Kidney (tissue), 14 donors: Measurements from ENCODE around the gene PGC. TPM values are rescaled to one million over a fixed set of nuclear protein-coding genes. Genes with fewer than 3 reads are reported as not detected.

Experiments used
- DNase-seq, 5 donors: peaks; one replicate each; pipeline ENCODE4 v3.0.0-alpha.2; 2013 to 2020
- FAIRE-seq: peaks from 2 replicates; lab custom pipeline; 2012; peaks lifted over from hg19 to GRCh38; lab: Jason Lieb, UNC
- H3K27ac ChIP-seq, 2 donors: one replicate each; pipeline ENCODE4 v1.7.0; 2013; ENCODE audit warnings: low read depth in 2 of 2, low read length in 2 of 2, inconsistent platforms in 1 of 2
- H3K27me3 ChIP-seq: one replicate; pipeline ENCODE4 v1.7.1; 2013; ENCODE audit warnings: low read length, inconsistent platforms; ENCODE audit not compliant: control insufficient read depth, insufficient read depth
- H3K36me3 ChIP-seq, 3 donors: one replicate each; pipeline versions ENCODE4 v1.7.0 to v1.7.1; 2013; ENCODE audit warnings: low read length in 3 of 3, control low read depth in 1 of 3, inconsistent platforms in 1 of 3; ENCODE audit not compliant: insufficient read depth in 3 of 3, control insufficient read depth in 2 of 3
- H3K4me1 ChIP-seq, 3 donors: one replicate each; pipeline versions ENCODE4 v1.7.0 to v1.7.1; 2013; ENCODE audit warnings: low read length in 3 of 3, inconsistent platforms in 1 of 3, low read depth in 1 of 3; ENCODE audit not compliant: control insufficient read depth in 2 of 3, insufficient read depth in 2 of 3
- H3K4me3 ChIP-seq, 3 donors: one replicate each; pipeline versions ENCODE4 v1.7.0 to v1.8.1; 2013; ENCODE audit warnings: low read length in 3 of 3, control low read depth in 1 of 3, inconsistent platforms in 1 of 3
- H3K9ac ChIP-seq, 3 donors: one replicate each; pipeline versions ENCODE4 v1.7.0 to v1.7.1; 2013; ENCODE audit warnings: low read length in 3 of 3, control low read depth in 1 of 3, inconsistent platforms in 1 of 3
- H3K9me3 ChIP-seq, 3 donors: one replicate each; pipeline versions ENCODE4 v1.7.0 to v1.7.1; 2013; ENCODE audit warnings: low read length in 3 of 3, control low read depth in 1 of 3, inconsistent platforms in 1 of 3; ENCODE audit not compliant: control insufficient read depth in 2 of 3, insufficient read depth in 1 of 3
- intact Hi-C: fragments of 100-400 bp; cut with DNase I; formaldehyde crosslinking; loops from one replicate; pipeline ENCODE4 v1.11.1; 2022
- polyA plus RNA-seq: library from polyadenylated mRNA; stranded (reverse); fragments of 350-450 nt; fragmentation: Illumina TruSeq; extraction: RNeasy Lipid Tissue Mini Kit (QIAGEN cat#74804); gene quantifications from one replicate; pipeline ENCODE4 v1.2.3, GENCODE V29; 2014; ENCODE audit warnings: low read depth, low replicate concordance; ENCODE audit not compliant: insufficient read depth
- total RNA-seq: library from RNA; stranded (reverse); fragmentation: NEBNext Ultra II Directional; extraction: Animal tissue kit (Norgen Biotek cat#: 25700); gene quantifications from one replicate; pipeline ENCODE4 v1.2.1, GENCODE V29; 2021
- TF ChIP-seq, protein P1 (sequence below): IDR thresholded peaks from 3 replicates; pipeline ENCODE4 v1.5.1; 2012; ENCODE audit warnings: mild to moderate bottlenecking, moderate library complexity, borderline replicate concordance; ENCODE audit not compliant: insufficient read depth; ENCODE audit errors: extremely low read depth
- donor health status: control.
- donor health status: control.
- donor health status: control.
- donor health status: control.
- donor health status: control.
- donor health status: DM: yes; HTN: yes; CAD: no.
- donor health status: Normal renal cell carcinoma (clear cell type).

The PGC gene
- total and polyA plus RNA-seq, 2 donors from 2014 or later, result 0.39 TPM; not detected in 1

GRCh38 chr6:41732149-41732548 is 15.0 kb downstream of the PGC start:
- peak overlapping the region in 1 of 3 donors; percentile 33 for H3K4me3 ChIP-seq
- intact Hi-C loops, result no loop called here

DNA sequence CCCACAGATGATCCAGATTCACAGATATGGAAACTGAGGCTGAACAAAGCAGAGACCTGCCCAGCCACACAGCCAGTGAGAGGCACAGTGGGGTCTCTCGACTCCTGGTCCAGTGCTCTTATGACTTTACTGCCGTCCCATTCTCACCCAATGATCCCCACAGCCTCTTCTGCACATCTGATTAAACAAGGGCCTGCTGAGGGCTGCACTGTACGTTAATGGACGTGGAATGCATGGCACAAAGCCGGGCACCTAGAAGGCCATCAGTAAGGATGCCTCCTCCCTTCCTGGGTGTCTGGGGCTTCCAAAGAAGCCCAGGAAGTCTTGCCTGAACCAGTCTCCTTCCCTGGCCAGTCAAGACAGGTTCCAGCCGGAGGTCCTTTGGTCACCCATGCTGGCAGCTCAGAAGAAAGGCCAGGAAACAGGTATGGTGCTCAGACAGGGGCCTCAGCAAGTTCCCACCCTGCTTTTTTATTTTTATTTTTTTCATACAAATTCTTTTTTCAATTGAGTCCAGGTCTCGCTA is 15.6 kb downstream of the PGC start:
- peaks cover 0 to 42% (median 17%) of the 10 kb centered on the region in 3 donors for H3K4me1 ChIP-seq
- peak overlapping the region in 1 of 3 donors; percentile 37 for H3K9ac ChIP-seq
- H3K36me3 ChIP-seq, result no peaks in the 10 kb centered on the region
- H3K27me3 ChIP-seq, result no peaks in the 10 kb centered on the region
- H3K9me3 ChIP-seq, result no peaks in the 10 kb centered on the region
- FAIRE-seq (no peak), DNase-seq (no peak)
- TF ChIP-seq, protein P1, sequence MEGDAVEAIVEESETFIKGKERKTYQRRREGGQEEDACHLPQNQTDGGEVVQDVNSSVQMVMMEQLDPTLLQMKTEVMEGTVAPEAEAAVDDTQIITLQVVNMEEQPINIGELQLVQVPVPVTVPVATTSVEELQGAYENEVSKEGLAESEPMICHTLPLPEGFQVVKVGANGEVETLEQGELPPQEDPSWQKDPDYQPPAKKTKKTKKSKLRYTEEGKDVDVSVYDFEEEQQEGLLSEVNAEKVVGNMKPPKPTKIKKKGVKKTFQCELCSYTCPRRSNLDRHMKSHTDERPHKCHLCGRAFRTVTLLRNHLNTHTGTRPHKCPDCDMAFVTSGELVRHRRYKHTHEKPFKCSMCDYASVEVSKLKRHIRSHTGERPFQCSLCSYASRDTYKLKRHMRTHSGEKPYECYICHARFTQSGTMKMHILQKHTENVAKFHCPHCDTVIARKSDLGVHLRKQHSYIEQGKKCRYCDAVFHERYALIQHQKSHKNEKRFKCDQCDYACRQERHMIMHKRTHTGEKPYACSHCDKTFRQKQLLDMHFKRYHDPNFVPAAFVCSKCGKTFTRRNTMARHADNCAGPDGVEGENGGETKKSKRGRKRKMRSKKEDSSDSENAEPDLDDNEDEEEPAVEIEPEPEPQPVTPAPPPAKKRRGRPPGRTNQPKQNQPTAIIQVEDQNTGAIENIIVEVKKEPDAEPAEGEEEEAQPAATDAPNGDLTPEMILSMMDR, result no peak
- intact Hi-C loops, result no loop called here
- peak overlapping the region; percentile 3 to 49 for H3K27ac ChIP-seq
- H3K4me3 ChIP-seq, result no peak overlapping the region

More at GRCh38 chr6:41732149-41732548, 15.0 kb downstream of the PGC start:
- DNase-seq (no peak), FAIRE-seq (no peak)
- Histone ChIP-seq H3K27ac (peak overlapping the region; percentile 49 to 98), H3K9ac (peak overlapping the region in 1 of 3 donors; percentile 38), H3K36me3 (no peaks in the 10 kb centered on the region), H3K9me3 (no peaks in the 10 kb centered on the region), H3K4me1 (peaks cover 0 to 42% (median 17%) of the 10 kb centered on the region in 3 donors), H3K27me3 (no peaks in the 10 kb centered on the region)
- TF ChIP-seq, protein P1, result no peak

- Histone ChIP-seq H3K9me3 (no peaks in the 10 kb centered on the region), H3K4me3 (no peak overlapping the region), H3K27me3 (no peaks in the 10 kb centered on the region), H3K9ac (peak overlapping the region in 1 of 3 donors; percentile 59), H3K27ac (peak overlapping the region; percentile 49 to 55), H3K36me3 (no peaks in the 10 kb centered on the region), H3K4me1 (peaks cover 0 to 40% (median 17%) of the 10 kb centered on the region in 3 donors)
- DNase-seq, result no peak
- intact Hi-C loops, result no loop called here
- TF ChIP-seq, protein P1, result no peak
- FAIRE-seq, result no peak
These were observed 16.4 kb downstream of the PGC start for GRCh38 chr6:41730531-41731436.
